ENCODE results near the gene BTN1A1.
A peak's percentile ranks its signal among the peaks of the same experiment; 100 is the strongest.

Gene BTN1A1

GRCh38 chr6:26532699-26533531 is 32.8 kb downstream of the BTN1A1 start:
- Histone ChIP-seq H3K36me3 (ENCODE audit: low read depth) (no peaks in the 10 kb centered on the region), H3K27ac (ENCODE audit: poor library complexity, severe bottlenecking) (peak overlapping the region; percentile 16), H3K9me3 (ENCODE audit: severe bottlenecking) (no peaks in the 10 kb centered on the region), H3K27me3 (ENCODE audit: insufficient read depth, poor library complexity, severe bottlenecking) (no peaks in the 10 kb centered on the region), H3K4me1 (ENCODE audit: insufficient read depth, poor library complexity, severe bottlenecking) (peaks cover 8% of the 10 kb centered on the region), H3K4me3 (ENCODE audit: severe bottlenecking) (peak overlapping the region; percentile 58)
- ATAC-seq (ENCODE audit: low read depth) = peak; percentile 53
- no peak for DNase-seq (ENCODE audit: low spot score)
- no peak for TF ChIP-seq CTCF (IDR thresholded peaks at IDR 0.05; ENCODE audit: poor library complexity, severe bottlenecking)

GRCh38 chr6:26533532-26533931 is 33.4 kb downstream of the BTN1A1 start:
- Histone ChIP-seq H3K27me3 (ENCODE audit: insufficient read depth, poor library complexity, severe bottlenecking) (no peaks in the 10 kb centered on the region), H3K4me1 (ENCODE audit: insufficient read depth, poor library complexity, severe bottlenecking) (peaks cover 8% of the 10 kb centered on the region), H3K27ac (ENCODE audit: poor library complexity, severe bottlenecking) (peak overlapping the region; percentile 16), H3K9me3 (ENCODE audit: severe bottlenecking) (no peaks in the 10 kb centered on the region), H3K4me3 (ENCODE audit: severe bottlenecking) (peak overlapping the region; percentile 58), H3K36me3 (ENCODE audit: low read depth) (no peaks in the 10 kb centered on the region)
- no peak for TF ChIP-seq CTCF (IDR thresholded peaks at IDR 0.05; ENCODE audit: poor library complexity, severe bottlenecking)
- no peak for ATAC-seq (ENCODE audit: low read depth)
- no peak for DNase-seq (ENCODE audit: low spot score)

GRCh38 chr6:26534681-26535465 is 34.8 kb downstream of the BTN1A1 start:
- Histone ChIP-seq H3K27ac (ENCODE audit: poor library complexity, severe bottlenecking) (no peak overlapping the region), H3K27me3 (ENCODE audit: insufficient read depth, poor library complexity, severe bottlenecking) (no peaks in the 10 kb centered on the region), H3K4me3 (ENCODE audit: severe bottlenecking) (no peak overlapping the region), H3K36me3 (ENCODE audit: low read depth) (peaks cover 4% of the 10 kb centered on the region), H3K4me1 (ENCODE audit: insufficient read depth, poor library complexity, severe bottlenecking) (peaks cover 8% of the 10 kb centered on the region), H3K9me3 (ENCODE audit: severe bottlenecking) (no peaks in the 10 kb centered on the region)
- ATAC-seq (ENCODE audit: low read depth) (no peak), DNase-seq (ENCODE audit: low spot score) (no peak)
- no peak for TF ChIP-seq CTCF (IDR thresholded peaks at IDR 0.05; ENCODE audit: poor library complexity, severe bottlenecking)

- DNase-seq (ENCODE audit: low spot score) (no peak), ATAC-seq (ENCODE audit: low read depth) (no peak)
- H3K4me3 ChIP-seq (ENCODE audit: severe bottlenecking) = peak overlapping the region; percentile 57
- H3K27me3 ChIP-seq (ENCODE audit: insufficient read depth, poor library complexity, severe bottlenecking) = no peaks in the 10 kb centered on the region
- peak overlapping the region; percentile 84 for H3K27ac ChIP-seq (ENCODE audit: poor library complexity, severe bottlenecking)
- peaks cover 22% of the 10 kb centered on the region for H3K36me3 ChIP-seq (ENCODE audit: low read depth)
- no peaks in the 10 kb centered on the region for H3K9me3 ChIP-seq (ENCODE audit: severe bottlenecking)
- peaks cover 8% of the 10 kb centered on the region for H3K4me1 ChIP-seq (ENCODE audit: insufficient read depth, poor library complexity, severe bottlenecking)
- no peak for TF ChIP-seq CTCF (IDR thresholded peaks at IDR 0.05; ENCODE audit: poor library complexity, severe bottlenecking)
Measured at GRCh38 chr6:26536571-26537159, 36.6 kb downstream of the BTN1A1 start.
